GM19324 (cell line): Measurements from ENCODE around the gene SLC52A1.

Experiments used
- ATAC-seq: cut with Tn5 transposase; IDR thresholded peaks from one replicate; pipeline ENCODE4 v1.9.1; 2021; ENCODE audit warnings: mild to moderate bottlenecking, moderate library complexity; ENCODE audit not compliant: unreplicated experiment, low FRiP score

The SLC52A1 gene

GRCh38 chr17:4997302-4998026 lies 37.8 kb downstream of the SLC52A1 start, which contains the start of the genes INCA1 and KIF1C:
Gene INCA1 (minus strand): TSS chr17:4997522. CDS start chr17:4994437, 3,085 bp downstream.
Gene KIF1C (plus strand): TSS chr17:4997950. CDS start chr17:5000247, 2,297 bp downstream.
- peak; percentile 85 for ATAC-seq

DNA sequence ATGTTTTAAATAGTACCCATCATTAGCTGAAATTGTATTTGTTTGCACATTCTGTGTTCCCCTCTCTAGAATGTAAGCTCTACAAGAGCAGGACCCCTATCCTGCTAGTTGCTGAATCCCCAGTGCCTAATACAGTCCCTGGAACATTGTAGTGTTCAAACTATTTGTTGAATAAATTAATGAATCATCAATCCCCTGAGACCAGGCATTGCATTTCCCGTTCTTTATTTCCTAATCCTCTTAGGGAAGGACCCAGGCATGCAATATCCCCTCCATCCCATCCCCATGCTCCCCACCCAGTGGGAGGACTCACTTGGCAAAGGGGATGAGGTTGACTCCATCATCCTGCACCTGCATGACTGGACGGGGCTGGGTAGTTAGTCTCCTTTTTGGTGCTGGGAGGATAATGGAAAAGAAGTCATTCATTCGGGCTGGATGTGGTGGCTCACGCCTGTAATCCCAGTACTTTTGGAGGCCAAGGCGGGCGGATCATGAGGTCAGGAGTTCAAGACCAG lies 41.1 kb downstream of the SLC52A1 start:
- no peak for ATAC-seq

GRCh38 chr17:4987767-4988567 lies 47.3 kb downstream of the SLC52A1 start:
- peak; percentile 7 for ATAC-seq

GRCh38 chr17:4986951-4987766 lies 48.1 kb downstream of the SLC52A1 start, which contains the start of gene CAMTA2:
Gene CAMTA2 (minus strand): TSS chr17:4987675. CDS start chr17:4986222, 1,453 bp downstream.
- ATAC-seq: peak; percentile 76

DNA sequence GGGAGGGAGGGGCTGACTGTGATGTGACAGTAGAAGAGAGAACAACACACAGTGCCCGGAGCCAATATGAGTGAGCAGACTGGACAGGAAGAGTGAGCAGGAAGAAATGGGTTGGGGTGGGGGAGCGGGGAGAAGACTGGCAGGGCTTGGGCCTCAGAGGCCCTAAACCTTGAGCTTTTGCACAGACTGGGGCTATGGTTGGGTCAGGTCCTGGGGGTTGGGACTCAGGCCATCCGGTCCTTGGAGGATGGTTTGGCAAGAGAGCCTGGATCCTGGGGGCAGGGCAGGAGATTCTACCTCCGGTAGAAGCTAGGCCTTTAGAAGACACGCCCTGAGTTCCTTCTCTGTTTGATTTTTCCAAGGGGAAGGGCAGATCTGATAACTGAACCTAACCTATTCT lies 48.8 kb downstream of the SLC52A1 start:
- no peak for ATAC-seq
